AG04450 (cell line): ENCODE data around the gene FAM131C. TPM values are rescaled to one million over a fixed set of nuclear protein-coding genes. Genes with fewer than 3 reads are reported as not detected.

ENCODE experiments used
- CTCF ChIA-PET: fragments of 300-600, 350-600 bp; formaldehyde crosslinking; extraction: SDS; loops from one replicate; lab custom pipeline; 2022; ENCODE audit warnings: antibody characterized with exemption, inconsistent platforms; lab: Charles Lee
- POLR2A ChIA-PET: fragments of 350-600 bp; formaldehyde crosslinking; extraction: SDS; loops from one replicate; lab custom pipeline; 2021; ENCODE audit warnings: antibody characterized with exemption, inconsistent platforms; lab: Yijun Ruan, JAX
- DNase-seq: peaks from one replicate; pipeline ENCODE4 v3.0.0-alpha.2; 2011; ENCODE audit warnings: low read depth, low spot score
- H3K27ac ChIP-seq: one replicate; pipeline ENCODE4 v1.5.1; 2012; ENCODE audit warnings: low read depth, low read length, control low read depth
- H3K27me3 ChIP-seq: one replicate; pipeline ENCODE4 v1.6.0; 2012; ENCODE audit warnings: low read length; ENCODE audit not compliant: control insufficient read depth, insufficient read depth
- H3K4me3 ChIP-seq: 2 replicates; pipeline ENCODE4 v1.5.1; 2011; ENCODE audit warnings: mild to moderate bottlenecking, low read depth, low read length, control low read depth
- H3K9me3 ChIP-seq: 2 replicates; pipeline ENCODE4 v1.5.1; 2012; ENCODE audit warnings: low read length; ENCODE audit not compliant: control insufficient read depth, insufficient read depth
- CTCF ChIP-seq: IDR thresholded peaks from 2 replicates; pipeline ENCODE4 v1.5.1; 2011; ENCODE audit warnings: low read depth, low read length, control low read depth, inconsistent platforms
- polyA plus RNA-seq: library from polyadenylated mRNA; depleted of rRNA; stranded (reverse); fragments of >200 nt; gene quantifications from 2 replicates; pipeline ENCODE4 v1.2.3, GENCODE V29; 2011

The FAM131C gene
- polyA plus RNA-seq, 1 experiment: 0.20 TPM

GRCh38 chr1:16112596-16113555 is 39.4 kb upstream of the FAM131C start:
- ChIA-PET CTCF (interaction anchor here (0.8 to 1.5 kb wide), 2 partner anchors 30 kb away, joined by 3 to 6 read pairs; no protein-coding TSS in a partner anchor), POLR2A (no interaction called here)
- DNase-seq: no peak

GRCh38 chr1:16111771-16112595 is 38.5 kb upstream of the FAM131C start:
- peak overlapping the region; percentile 11 for H3K27ac ChIP-seq
- POLR2A ChIA-PET: interaction anchor here (0.6 kb wide), 1 partner anchor 13 kb away, joined by 3 read pairs; no protein-coding TSS in a partner anchor

More at GRCh38 chr1:16112596-16113555, 39.4 kb upstream of the FAM131C start:
- Histone ChIP-seq H3K4me3 (no peak overlapping the region), H3K27ac (peak overlapping the region; percentile 11), H3K9me3 (peaks cover 12% of the 10 kb centered on the region), H3K27me3 (no peaks in the 10 kb centered on the region)
- no peak for TF ChIP-seq CTCF

GRCh38 chr1:16110884-16111283 is 37.4 kb upstream of the FAM131C start:
- H3K27ac ChIP-seq: no peak overlapping the region
- no peak for TF ChIP-seq CTCF
- ChIA-PET CTCF (interaction anchor here (1.0 to 1.5 kb wide), 2 partner anchors 29 to 36 kb away, joined by 3 read pairs; no protein-coding TSS in a partner anchor), POLR2A (no interaction called here)
- DNase-seq: no peak
- H3K4me3 ChIP-seq: no peak overlapping the region
- peaks cover 15% of the 10 kb centered on the region for H3K9me3 ChIP-seq
- peaks cover 3% of the 10 kb centered on the region for H3K27me3 ChIP-seq

More at GRCh38 chr1:16111771-16112595, 38.5 kb upstream of the FAM131C start:
- peak; percentile 53 for DNase-seq
- Histone ChIP-seq H3K27me3 (peaks cover 2% of the 10 kb centered on the region), H3K9me3 (peaks cover 15% of the 10 kb centered on the region), H3K4me3 (no peak overlapping the region)
- CTCF ChIA-PET: interaction anchor here (1.5 kb wide), 1 partner anchor 30 kb away, joined by 6 read pairs; no protein-coding TSS in a partner anchor
- TF ChIP-seq CTCF: no peak

- no peak for TF ChIP-seq CTCF
- DNase-seq: no peak
- H3K27ac ChIP-seq: no peak overlapping the region
- H3K27me3 ChIP-seq: peaks cover 3% of the 10 kb centered on the region
- ChIA-PET POLR2A (no interaction called here), CTCF (interaction anchor here (0.6 to 1.5 kb wide), 3 partner anchors 11 to 35 kb away, joined by 3 read pairs; no protein-coding TSS in a partner anchor)
- no peak overlapping the region for H3K4me3 ChIP-seq
- H3K9me3 ChIP-seq: peaks cover 15% of the 10 kb centered on the region
Observed at GRCh38 chr1:16110456-16110855, 37.0 kb upstream of the FAM131C start.
